KMS-11 (cell line): ENCODE results near the gene ESPNL.

ENCODE experiments used
- H2AFZ ChIP-seq: fragments of 200-600 bp; sonication (generic); 2 replicates; pipeline ENCODE4 v1.6.1; 2016; ENCODE audit warnings: antibody characterized with exemption, mixed run types, low read depth
- H3K27ac ChIP-seq: fragments of 200-600 bp; sonication (generic); 2 replicates; pipeline ENCODE4 v1.6.1; 2016; ENCODE audit warnings: mild to moderate bottlenecking, mixed run types
- H3K27me3 ChIP-seq: fragments of 200-600 bp; sonication (generic); 2 replicates; pipeline ENCODE4 v1.6.1; 2017; ENCODE audit warnings: mild to moderate bottlenecking, low read depth, mixed run types, moderate library complexity; ENCODE audit not compliant: insufficient read depth
- H3K36me3 ChIP-seq: fragments of 200-600 bp; sonication (generic); 2 replicates; pipeline ENCODE4 v1.6.1; 2017; ENCODE audit warnings: mild to moderate bottlenecking, mixed run types; ENCODE audit not compliant: insufficient read depth
- H3K4me1 ChIP-seq: fragments of 200-600 bp; sonication (generic); 2 replicates; pipeline ENCODE4 v1.6.1; 2016; ENCODE audit warnings: mild to moderate bottlenecking, low read depth, mixed run types; ENCODE audit not compliant: poor library complexity, severe bottlenecking
- H3K4me2 ChIP-seq: fragments of 200-600 bp; sonication (generic); 2 replicates; pipeline ENCODE4 v1.7.0; 2016; ENCODE audit warnings: mild to moderate bottlenecking, mixed run types
- H3K4me3 ChIP-seq: fragments of 200-600 bp; sonication (generic); IDR thresholded peaks from 2 replicates; pipeline ENCODE4 v1.6.1; 2017; ENCODE audit warnings: low read depth, low read length, mixed read lengths; ENCODE audit not compliant: insufficient read depth
- H3K79me2 ChIP-seq: fragments of 200-600 bp; sonication (generic); 2 replicates; pipeline ENCODE4 v1.6.1; 2016; ENCODE audit warnings: low read depth, mixed run types; ENCODE audit not compliant: insufficient read depth
- H3K9ac ChIP-seq: fragments of 200-600 bp; sonication (generic); 2 replicates; pipeline ENCODE4 v1.6.1; 2016; ENCODE audit warnings: mild to moderate bottlenecking, mixed run types
- H4K20me1 ChIP-seq: fragments of 200-600 bp; sonication (generic); 2 replicates; pipeline ENCODE4 v1.6.1; 2016; ENCODE audit warnings: mild to moderate bottlenecking, mixed run types; ENCODE audit not compliant: insufficient read depth
- CTCF ChIP-seq: fragments of 200-600 bp; sonication (generic); conservative IDR thresholded peaks from 2 replicates; pipeline ENCODE4 v1.6.1; 2017; ENCODE audit warnings: low read depth, mild to moderate bottlenecking, antibody characterized with exemption, low read length, moderate library complexity, mixed read lengths

Gene ESPNL

GRCh38 chr2:238092486-238093035 is 7.6 kb upstream of the ESPNL start:
- Histone ChIP-seq H3K36me3 (no peaks in the 10 kb centered on the region), H3K4me3 (no peak overlapping the region), H4K20me1 (no peaks in the 10 kb centered on the region), H3K27ac (no peak overlapping the region), H3K27me3 (no peaks in the 10 kb centered on the region), H2AFZ (no peak overlapping the region), H3K4me2 (no peak overlapping the region), H3K4me1 (no peaks in the 10 kb centered on the region), H3K9ac (no peak overlapping the region), H3K79me2 (no peaks in the 10 kb centered on the region)
- no peak for TF ChIP-seq CTCF

- Histone ChIP-seq H3K4me2 (no peak overlapping the region), H3K27ac (no peak overlapping the region), H3K79me2 (no peaks in the 10 kb centered on the region), H3K4me1 (no peaks in the 10 kb centered on the region), H2AFZ (no peak overlapping the region), H3K27me3 (no peaks in the 10 kb centered on the region), H3K4me3 (no peak overlapping the region), H3K36me3 (no peaks in the 10 kb centered on the region), H4K20me1 (no peaks in the 10 kb centered on the region), H3K9ac (no peak overlapping the region)
- TF ChIP-seq CTCF = no peak
These were observed 6.7 kb upstream of the ESPNL start for GRCh38 chr2:238093181-238094140.

GRCh38 chr2:238094438-238095022 is 5.6 kb upstream of the ESPNL start:
- Histone ChIP-seq H3K36me3 (no peaks in the 10 kb centered on the region), H3K9ac (no peak overlapping the region), H3K4me3 (no peak overlapping the region), H3K4me2 (no peak overlapping the region), H2AFZ (no peak overlapping the region), H3K27me3 (no peaks in the 10 kb centered on the region), H3K4me1 (no peaks in the 10 kb centered on the region), H3K79me2 (no peaks in the 10 kb centered on the region), H4K20me1 (no peaks in the 10 kb centered on the region), H3K27ac (no peak overlapping the region)
- no peak for TF ChIP-seq CTCF

- H3K9ac ChIP-seq = no peak overlapping the region
- no peak overlapping the region for H3K27ac ChIP-seq
- no peak overlapping the region for H2AFZ ChIP-seq
- H3K79me2 ChIP-seq = no peaks in the 10 kb centered on the region
- no peaks in the 10 kb centered on the region for H3K36me3 ChIP-seq
- no peaks in the 10 kb centered on the region for H4K20me1 ChIP-seq
- no peaks in the 10 kb centered on the region for H3K27me3 ChIP-seq
- H3K4me1 ChIP-seq = no peaks in the 10 kb centered on the region
- no peak for TF ChIP-seq CTCF
- no peak overlapping the region for H3K4me2 ChIP-seq
- no peak overlapping the region for H3K4me3 ChIP-seq
These were observed 5.0 kb upstream of the ESPNL start for GRCh38 chr2:238095143-238095542.
